ENCODE measurements around the gene ZHX3. TPM values are rescaled to one million over a fixed set of nuclear protein-coding genes. Genes with fewer than 3 reads are reported as not detected.

ZHX3 gene
- total and polyA plus RNA-seq, 9 of the 15 experiments (the other 6 are each of a cell fraction or from before 2014, with no cell fraction given): 0.80 to 14.6 (median 4.9) TPM

GRCh38 chr20:41349266-41349665 is 31.7 kb upstream of the ZHX3 start:
- DNase-seq (ENCODE audit: extremely low read depth in 1 of 4, low spot score in 3 of 4) (no peak), ATAC-seq (no peak), FAIRE-seq (no peak)
- Histone ChIP-seq H3K4me1 (replicated peaks in 1 of 2; ENCODE audit: control insufficient read depth in 2 of 2, insufficient read depth in 2 of 2, low read length in 2 of 2) (peaks cover 0 to 12% of the 10 kb centered on the region in 2 experiments; a peak in 1 of 5 replicates), H3K9ac (ENCODE audit: insufficient read depth in 1 of 2, low read depth in 2 of 2, low read length in 2 of 2) (no peak overlapping the region), H3K4me3 (no peak overlapping the region), H3K9me3 (replicated peaks; ENCODE audit: control insufficient read depth, insufficient read depth, low read depth, low read length) (no peaks in the 10 kb centered on the region), H3K4me2 (ENCODE audit: insufficient read depth, low read length) (no peak overlapping the region), H3K27me3 (ENCODE audit: control insufficient read depth in 2 of 2, insufficient read depth in 2 of 2, low read length in 2 of 2) (no peaks in the 10 kb centered on the region), H4K20me1 (replicated peaks; ENCODE audit: control insufficient read depth, insufficient read depth, low read length) (no peaks in the 10 kb centered on the region; the same call in 1 of the 2 replicates), H3K27ac (ENCODE audit: extremely low read depth, low read depth, low read length) (no peak overlapping the region), H3K9me1 (ENCODE audit: control insufficient read depth, insufficient read depth, low read length) (no peaks in the 10 kb centered on the region), H3K79me2 (ENCODE audit: control insufficient read depth, insufficient read depth, low read length) (no peaks in the 10 kb centered on the region), H3K36me3 (ENCODE audit: control insufficient read depth, insufficient read depth, low read length) (0 out of 3 replicates have a peak, but pooled peaks cover 2% of the 10 kb centered on the region), H2AFZ (ENCODE audit: low read depth, low read length) (no peak overlapping the region)
- intact Hi-C loops (cut with micrococcal nuclease) (loop anchor here (10.0 kb wide), 1 partner anchor 266 kb away; the partner anchor contains the start of gene CHD6), in situ Hi-C loops (cut with MboI) (no loop called here)
- POLR2A ChIA-PET: no interaction called here
- no TSS peak for BruUV-seq (replicated peaks)
- TF ChIP-seq FOXP4 (CRISPR knock-in tag; IDR thresholded peaks at IDR 0.05; ENCODE audit: borderline replicate concordance) (no peak), SMARCB1 (IDR thresholded peaks at IDR 0.05; ENCODE audit: insufficient read length, low read depth) (no peak), HDAC8 (tag; IDR thresholded peaks at IDR 0.05) (no peak), ZMIZ1 (IDR thresholded peaks at IDR 0.05; ENCODE audit: low read depth in 2 of 2, low read length in 2 of 2) (no peak), HLTF (IDR thresholded peaks at IDR 0.05) (no peak), SP2 (IDR thresholded peaks at IDR 0.05; ENCODE audit: extremely low read depth, low read depth, low read length, poor library complexity, severe bottlenecking) (no peak), HCFC1 (IDR thresholded peaks at IDR 0.05; ENCODE audit: low read depth, low read length) (no peak), NR3C1 (CRISPR knock-in tag; IDR thresholded peaks at IDR 0.05) (no peak), CTBP1 (IDR thresholded peaks at IDR 0.05; ENCODE audit: borderline replicate concordance) (no peak)
- CTCF ChIA-PET (ENCODE audit: low intra/inter-chr PET ratio): no interaction called here
- 85% methylated on average over 2 of the region's 2 CpGs for WGBS (ENCODE audit: insufficient coverage, low coverage, missing lambda C conversion rate)
